A673 (cell line): ENCODE data around the gene MISP3. TPM values are rescaled to one million over a fixed set of nuclear protein-coding genes. Genes with fewer than 3 reads are reported as not detected.

ENCODE experiments used
- BruUV-seq: library from RNA; stranded (reverse); fragments of 400-500 nt; replicated peaks from 2 replicates; lab custom pipeline; 2021; lab: Mats Ljungman, UMichigan
- CTCF ChIA-PET: fragments of 300-600 bp; sonication (Branson Sonifier 250); formaldehyde crosslinking; loops from one replicate; lab custom pipeline; 2022; ENCODE audit warnings: antibody characterized with exemption; lab: Charles Lee
- POLR2A ChIA-PET: fragments of 300-600 bp; sonication (Branson Sonifier 250); formaldehyde crosslinking; loops from one replicate; lab custom pipeline; 2022; ENCODE audit warnings: antibody characterized with exemption; ENCODE audit not compliant: low non-redundant PET; lab: Charles Lee
- DNase-seq: peaks from one replicate; pipeline ENCODE4 v3.0.0-alpha.2; 2015; ENCODE audit warnings: low spot score
- H3K27ac ChIP-seq: fragments of 200-600 bp; sonication (generic); 2 replicates; pipeline ENCODE4 v1.5.1; 2016; ENCODE audit warnings: mixed run types, low read depth, mild to moderate bottlenecking, mixed read lengths, antibody characterized with exemption, low read length; ENCODE audit not compliant: poor library complexity, severe bottlenecking
- H3K27me3 ChIP-seq: fragments of 200-600 bp; sonication (generic); replicated peaks from 2 replicates; pipeline ENCODE4 v1.6.1; 2017; ENCODE audit warnings: mixed run types, low read depth, mild to moderate bottlenecking, mixed read lengths, antibody characterized with exemption, low read length; ENCODE audit not compliant: insufficient read depth, poor library complexity
- H3K36me3 ChIP-seq: fragments of 200-600 bp; sonication (generic); 2 replicates; pipeline ENCODE4 v1.6.1; 2016; ENCODE audit warnings: mixed run types, mild to moderate bottlenecking, mixed read lengths, antibody characterized with exemption, low read length; ENCODE audit not compliant: insufficient read depth, poor library complexity, severe bottlenecking
- H3K4me1 ChIP-seq: fragments of 200-600 bp; sonication (generic); 2 replicates; pipeline ENCODE4 v1.6.1; 2017; ENCODE audit warnings: mixed run types, mild to moderate bottlenecking, mixed read lengths, antibody characterized with exemption, low read length; ENCODE audit not compliant: insufficient read depth, poor library complexity, severe bottlenecking
- H3K4me3 ChIP-seq: fragments of 200-600 bp; sonication (generic); 2 replicates; pipeline ENCODE4 v1.5.1; 2016; ENCODE audit warnings: low read depth, mixed run types, mild to moderate bottlenecking, mixed read lengths, low read length; ENCODE audit not compliant: poor library complexity, severe bottlenecking
- H3K9me3 ChIP-seq: fragments of 200-600 bp; sonication (generic); 2 replicates; pipeline ENCODE4 v1.6.1; 2016; ENCODE audit warnings: mixed run types, low read depth, mild to moderate bottlenecking, mixed read lengths, antibody characterized with exemption, low read length; ENCODE audit not compliant: poor library complexity, severe bottlenecking
- EZH2 ChIP-seq: fragments of 200-600 bp; sonication (generic); IDR thresholded peaks from 2 replicates; pipeline ENCODE4 v1.6.1; 2017; ENCODE audit warnings: borderline replicate concordance, low read depth, mild to moderate bottlenecking, mixed read lengths, antibody characterized with exemption, low read length; ENCODE audit not compliant: poor library complexity, severe bottlenecking
- intact Hi-C: fragments of 100-400 bp; cut with micrococcal nuclease; formaldehyde crosslinking; loops from one replicate; pipeline ENCODE4 v1.10.0; 2022; ENCODE audit not compliant: unreplicated experiment
- total RNA-seq: library from RNA; stranded (reverse); gene quantifications from 2 replicates; pipeline ENCODE4 v1.2.3, GENCODE V29; 2021
- TF ChIP-seq, protein P1 (sequence below): fragments of 300-800, 200-600 bp; sonication (generic); conservative IDR thresholded peaks from 2 replicates; pipeline ENCODE4 v1.5.1; 2017; ENCODE audit warnings: low read depth, mild to moderate bottlenecking, antibody characterized with exemption, low read length, moderate library complexity, mixed read lengths

MISP3 gene
- total RNA-seq, 1 experiment from 2014 or later = 0.26 TPM

DNA sequence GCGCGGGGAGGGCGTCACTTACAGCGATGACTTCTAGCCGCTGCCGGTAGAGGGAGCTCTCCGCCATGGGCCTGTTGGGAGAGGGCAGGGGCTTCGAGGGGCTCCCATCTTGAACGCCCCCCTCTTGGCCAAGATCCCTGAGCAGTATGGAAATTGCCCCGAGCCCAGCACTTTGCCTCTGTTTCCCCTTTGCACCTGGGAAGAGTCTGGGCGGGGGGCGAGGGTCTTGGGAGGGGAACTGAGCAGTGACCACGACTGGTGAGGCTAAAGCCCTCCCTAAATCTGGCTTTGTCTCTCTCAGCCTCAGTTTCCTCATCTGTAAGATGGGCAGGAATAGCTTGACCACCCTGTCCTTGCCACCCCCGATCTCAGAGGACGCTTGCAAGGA, 13.5 kb upstream of the MISP3 start:
- no TSS peak for BruUV-seq
- intact Hi-C loops = no loop called here

DNA sequence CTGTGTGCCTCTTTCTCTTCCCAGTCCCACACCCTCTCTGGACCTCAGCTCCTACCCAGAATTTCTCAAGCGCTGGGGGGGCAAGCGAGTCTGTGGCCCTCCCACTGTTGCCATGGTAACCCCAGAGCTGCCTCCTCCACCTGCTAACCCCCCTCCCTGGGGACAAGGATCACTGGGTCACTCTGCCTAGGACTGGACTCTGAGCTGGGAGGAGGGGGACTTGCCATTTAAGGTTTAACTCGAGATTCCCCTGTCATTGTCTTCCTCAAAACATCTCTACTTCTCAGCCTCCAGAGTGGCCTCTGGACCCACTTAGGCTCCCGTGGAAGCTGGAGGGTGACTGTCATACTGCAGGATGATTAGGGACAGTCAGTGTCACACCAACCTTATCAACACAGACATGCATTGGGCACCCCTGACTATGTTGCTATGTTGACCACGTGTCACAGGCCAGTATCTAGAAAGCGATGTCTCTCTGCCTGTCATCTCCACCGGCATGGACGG, 12.9 kb upstream of the MISP3 start:
- ChIA-PET POLR2A (no interaction called here), CTCF (interaction anchor here (1.0 kb wide), 1 partner anchor 11 kb away, joined by 3 read pairs; no protein-coding TSS in a partner anchor)
- intact Hi-C loops = no loop called here
- H3K4me3 ChIP-seq = no peak overlapping the region
- no peak for TF ChIP-seq EZH2
- TF ChIP-seq, protein P1, sequence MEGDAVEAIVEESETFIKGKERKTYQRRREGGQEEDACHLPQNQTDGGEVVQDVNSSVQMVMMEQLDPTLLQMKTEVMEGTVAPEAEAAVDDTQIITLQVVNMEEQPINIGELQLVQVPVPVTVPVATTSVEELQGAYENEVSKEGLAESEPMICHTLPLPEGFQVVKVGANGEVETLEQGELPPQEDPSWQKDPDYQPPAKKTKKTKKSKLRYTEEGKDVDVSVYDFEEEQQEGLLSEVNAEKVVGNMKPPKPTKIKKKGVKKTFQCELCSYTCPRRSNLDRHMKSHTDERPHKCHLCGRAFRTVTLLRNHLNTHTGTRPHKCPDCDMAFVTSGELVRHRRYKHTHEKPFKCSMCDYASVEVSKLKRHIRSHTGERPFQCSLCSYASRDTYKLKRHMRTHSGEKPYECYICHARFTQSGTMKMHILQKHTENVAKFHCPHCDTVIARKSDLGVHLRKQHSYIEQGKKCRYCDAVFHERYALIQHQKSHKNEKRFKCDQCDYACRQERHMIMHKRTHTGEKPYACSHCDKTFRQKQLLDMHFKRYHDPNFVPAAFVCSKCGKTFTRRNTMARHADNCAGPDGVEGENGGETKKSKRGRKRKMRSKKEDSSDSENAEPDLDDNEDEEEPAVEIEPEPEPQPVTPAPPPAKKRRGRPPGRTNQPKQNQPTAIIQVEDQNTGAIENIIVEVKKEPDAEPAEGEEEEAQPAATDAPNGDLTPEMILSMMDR = no peak
- H3K36me3 ChIP-seq = no peaks in the 10 kb centered on the region
- no peak for DNase-seq
- H3K27me3 ChIP-seq = no peaks in the 10 kb centered on the region
- no peaks in the 10 kb centered on the region for H3K9me3 ChIP-seq
- peaks cover 12% of the 10 kb centered on the region for H3K4me1 ChIP-seq
- no peak overlapping the region for H3K27ac ChIP-seq
- BruUV-seq = no TSS peak

More for the DNA sequence above, 13.5 kb upstream of the MISP3 start:
- Histone ChIP-seq H3K4me3 (no peak overlapping the region), H3K27me3 (no peaks in the 10 kb centered on the region), H3K27ac (no peak overlapping the region), H3K9me3 (no peaks in the 10 kb centered on the region), H3K36me3 (no peaks in the 10 kb centered on the region), H3K4me1 (peaks cover 12% of the 10 kb centered on the region)
- TF ChIP-seq EZH2 = no peak
- TF ChIP-seq, protein P1 = peak; percentile 78
- peak; percentile 34 for DNase-seq
- POLR2A ChIA-PET = no interaction called here
- CTCF ChIA-PET = interaction anchor here (0.6 to 1.0 kb wide), 5 partner anchors 10 to 72 kb away, joined by 3 to 7 read pairs (median 3); partner anchors contain the start of gene IL27RA

GRCh38 chr19:14061081-14061749, 11.4 kb upstream of the MISP3 start:
- ChIA-PET CTCF (interaction anchor here (0.6 to 1.5 kb wide), 2 partner anchors 10 to 12 kb away, joined by 3 to 7 read pairs; no protein-coding TSS in a partner anchor), POLR2A (interaction anchor here (0.6 kb wide), 1 partner anchor 19 kb away, joined by 3 read pairs; no protein-coding TSS in a partner anchor)
- intact Hi-C loops = no loop called here
- Histone ChIP-seq H3K4me1 (peaks cover 12% of the 10 kb centered on the region), H3K36me3 (no peaks in the 10 kb centered on the region), H3K27me3 (no peaks in the 10 kb centered on the region), H3K27ac (no peak overlapping the region), H3K4me3 (no peak overlapping the region), H3K9me3 (no peaks in the 10 kb centered on the region)
- DNase-seq = no peak
- TF ChIP-seq EZH2 = no peak
- TF ChIP-seq, protein P1 = no peak
- BruUV-seq = no TSS peak
